Breast epithelium (tissue), 3 donors: ENCODE results near the gene AGRN.

Source experiments
- CTCF ChIP-seq, 3 donors: fragments of 450-650 bp; IDR thresholded peaks; one replicate each; pipeline ENCODE4 v1.5.1; 2016 to 2017; ENCODE audit warnings: antibody characterized with exemption in 3 of 3, mild to moderate bottlenecking in 3 of 3, moderate library complexity in 3 of 3
- POLR2AphosphoS5 ChIP-seq, 3 donors: sonication (generic); formaldehyde crosslinking; IDR thresholded peaks; one replicate each; pipeline ENCODE4 v1.6.1; 2017; ENCODE audit warnings: antibody characterized with exemption in 3 of 3

- TF ChIP-seq CTCF (IDR thresholded peaks at IDR 0.05): no peak
- no peak for TF ChIP-seq POLR2AphosphoS5 (IDR thresholded peaks at IDR 0.05)
Observed at GRCh38 chr1:1074631-1075147, 54.8 kb downstream of the AGRN start.
